Upper lobe of left lung (tissue), 4 donors: Measurements from ENCODE around the gene TNS3.

Experiments
- EP300 ChIP-seq, 4 donors: sonication (generic); formaldehyde crosslinking; IDR thresholded peaks; one replicate each; pipeline ENCODE4 v1.5.1; 2017; ENCODE audit warnings: antibody characterized with exemption in 4 of 4, control low read depth in 2 of 4
- POLR2A ChIP-seq, 4 donors: fragments of 450-650 bp; IDR thresholded peaks; one replicate each; pipeline ENCODE4 v1.5.1; 2016 to 2017; ENCODE audit warnings: antibody characterized with exemption in 4 of 4, mild to moderate bottlenecking in 2 of 4
- POLR2AphosphoS5 ChIP-seq, 2 donors: sonication (generic); formaldehyde crosslinking; IDR thresholded peaks; one replicate each; pipeline ENCODE4 v1.5.1; 2017; ENCODE audit warnings: antibody characterized with exemption in 2 of 2
- TF ChIP-seq, protein P1 (sequence below), 6 experiments: fragments of 450-650 bp in 4 of 6; fragments of 200-600 bp in 2 of 6; sonication (generic) in 2 of 6; IDR thresholded peaks; one replicate each; pipeline ENCODE4 v1.5.1; 2016 to 2019; ENCODE audit warnings: antibody characterized with exemption in 6 of 6

DNA sequence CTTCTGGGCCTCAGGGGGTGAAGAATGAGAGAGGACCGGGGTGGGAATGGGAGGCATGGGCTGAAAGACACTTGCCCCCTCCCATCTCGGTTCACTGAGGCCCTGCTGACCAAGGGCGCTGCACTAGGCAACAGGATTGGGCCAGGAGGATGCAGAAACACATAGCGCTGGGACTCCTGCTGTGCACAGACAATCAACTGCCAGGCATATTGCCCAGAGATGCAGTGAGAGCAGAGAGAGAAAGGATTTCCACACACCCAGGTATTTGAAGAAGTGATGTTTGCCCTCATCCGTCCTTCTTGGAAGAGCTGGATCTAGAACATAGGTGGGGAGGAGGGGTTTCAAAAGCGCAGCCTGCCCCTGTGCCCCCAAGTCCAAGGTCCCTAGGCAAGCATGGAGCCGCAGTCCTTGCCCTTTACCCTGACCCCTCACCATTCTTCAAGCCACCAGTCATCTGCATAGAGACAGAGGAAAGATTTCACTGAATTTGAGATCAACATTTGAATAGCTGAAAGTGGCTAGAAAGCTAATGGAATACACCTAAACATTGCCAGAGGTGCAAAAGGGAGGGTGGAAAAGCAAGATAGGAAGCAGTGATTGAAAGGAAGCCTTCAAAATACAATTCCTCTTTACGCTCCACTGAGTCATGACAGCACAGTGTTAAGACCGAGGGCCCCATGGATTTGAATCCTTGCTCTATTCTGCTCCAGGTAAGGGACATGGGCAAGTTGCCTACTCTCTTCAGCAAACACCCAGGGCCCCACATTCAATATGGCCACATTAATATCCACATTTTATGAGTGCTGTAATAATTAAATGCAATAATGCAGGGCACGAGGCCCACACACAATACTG, 44.2 kb upstream of the TNS3 start:
- TF ChIP-seq, protein P1, sequence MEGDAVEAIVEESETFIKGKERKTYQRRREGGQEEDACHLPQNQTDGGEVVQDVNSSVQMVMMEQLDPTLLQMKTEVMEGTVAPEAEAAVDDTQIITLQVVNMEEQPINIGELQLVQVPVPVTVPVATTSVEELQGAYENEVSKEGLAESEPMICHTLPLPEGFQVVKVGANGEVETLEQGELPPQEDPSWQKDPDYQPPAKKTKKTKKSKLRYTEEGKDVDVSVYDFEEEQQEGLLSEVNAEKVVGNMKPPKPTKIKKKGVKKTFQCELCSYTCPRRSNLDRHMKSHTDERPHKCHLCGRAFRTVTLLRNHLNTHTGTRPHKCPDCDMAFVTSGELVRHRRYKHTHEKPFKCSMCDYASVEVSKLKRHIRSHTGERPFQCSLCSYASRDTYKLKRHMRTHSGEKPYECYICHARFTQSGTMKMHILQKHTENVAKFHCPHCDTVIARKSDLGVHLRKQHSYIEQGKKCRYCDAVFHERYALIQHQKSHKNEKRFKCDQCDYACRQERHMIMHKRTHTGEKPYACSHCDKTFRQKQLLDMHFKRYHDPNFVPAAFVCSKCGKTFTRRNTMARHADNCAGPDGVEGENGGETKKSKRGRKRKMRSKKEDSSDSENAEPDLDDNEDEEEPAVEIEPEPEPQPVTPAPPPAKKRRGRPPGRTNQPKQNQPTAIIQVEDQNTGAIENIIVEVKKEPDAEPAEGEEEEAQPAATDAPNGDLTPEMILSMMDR (IDR thresholded peaks at IDR 0.05), result no peak
- TF ChIP-seq POLR2A (IDR thresholded peaks at IDR 0.05), result no peak
- no peak for TF ChIP-seq EP300 (IDR thresholded peaks at IDR 0.05)
- TF ChIP-seq POLR2AphosphoS5 (IDR thresholded peaks at IDR 0.05), result no peak
